HepG2 (cell line): Measurements from ENCODE around the gene MIER2. TPM values are rescaled to one million over a fixed set of nuclear protein-coding genes. Genes with fewer than 3 reads are reported as not detected.

Experiments
- ATAC-seq: fragments of 200-7000 bp; cut with Tn5 transposase; 3 replicates; pipeline ENCODE4 v1.9.1; 2020; ENCODE audit warnings: mild to moderate bottlenecking, moderate library complexity
- BruUV-seq: library from RNA; stranded (reverse); fragments of 400-500 nt; replicated peaks from 2 replicates; lab custom pipeline; 2021; lab: Mats Ljungman, UMichigan
- CTCF ChIA-PET: fragments of 300-600 bp; formaldehyde crosslinking; extraction: SDS; loops from one replicate; lab custom pipeline; 2021; ENCODE audit warnings: low total read pairs, inconsistent platforms, low intra/inter-chr PET ratio; lab: Yijun Ruan, JAX
- POLR2A ChIA-PET: fragments of 350-600 bp; sonication (Branson Sonifier 250); formaldehyde crosslinking; loops from one replicate; lab custom pipeline; 2020; ENCODE audit warnings: antibody characterized with exemption, inconsistent platforms; lab: Yijun Ruan, JAX
- DNase-seq: peaks from one replicate; pipeline ENCODE4 v3.0.0-alpha.2; 2015; ENCODE audit warnings: low spot score
- FAIRE-seq: peaks from 3 replicates; lab custom pipeline; 2011; peaks lifted over from hg19 to GRCh38; lab: Jason Lieb, UNC
- H2AFZ ChIP-seq: one replicate; pipeline ENCODE4 v1.6.1; 2011; ENCODE audit warnings: low read length, inconsistent platforms
- H3K27ac ChIP-seq: fragments of 300-600 bp; 3 replicates; pipeline ENCODE4 v1.8.0; 2011; ENCODE audit warnings: mixed run types, mild to moderate bottlenecking, mixed read lengths, low read length, inconsistent platforms; ENCODE audit not compliant: insufficient read depth; ENCODE audit errors: extremely low read length
- H3K27me3 ChIP-seq, 2 experiments: fragments of 200-600 bp in 1 of 2; 2 replicates in 1 of 2; 3 replicates in 1 of 2; pipeline versions ENCODE4 v1.6.0 to v1.8.0; 2011; ENCODE audit warnings: low read length in 2 of 2, mild to moderate bottlenecking in 2 of 2, moderate library complexity in 2 of 2, inconsistent platforms in 1 of 2; ENCODE audit not compliant: insufficient read depth in 2 of 2, control insufficient read depth in 1 of 2
- H3K36me3 ChIP-seq, 2 experiments: fragments of 200-600 bp in 1 of 2; replicated peaks in 1 of 2; 2 replicates in 1 of 2; 3 replicates in 1 of 2; pipeline versions ENCODE4 v1.5.1 to v1.8.0; 2011; ENCODE audit warnings: low read length in 2 of 2, inconsistent platforms in 1 of 2; ENCODE audit not compliant: insufficient read depth in 2 of 2, control insufficient read depth in 1 of 2
- H3K4me1 ChIP-seq: 2 replicates; pipeline ENCODE4 v1.5.1; 2012; ENCODE audit warnings: low read length, inconsistent platforms; ENCODE audit not compliant: insufficient read depth
- H3K4me2 ChIP-seq: 2 replicates; pipeline ENCODE4 v1.6.0; 2011; ENCODE audit warnings: low read depth, low read length, inconsistent platforms
- H3K4me3 ChIP-seq, 3 experiments: fragments of 200-600 bp in 1 of 3; sonication (generic), shearing (Covaris generic) in 1 of 3; replicated peaks in 1 of 3; 2 replicates each; pipeline ENCODE4 v1.5.1; 2011 to 2016; ENCODE audit warnings: low read length in 3 of 3, inconsistent platforms in 2 of 3, low read depth in 2 of 3, mild to moderate bottlenecking in 2 of 3, control low read depth in 1 of 3, mixed read lengths in 1 of 3; ENCODE audit not compliant: insufficient read depth in 1 of 3
- H3K79me2 ChIP-seq: one replicate; pipeline ENCODE4 v1.6.1; 2011; ENCODE audit warnings: low read length, inconsistent platforms; ENCODE audit not compliant: insufficient read depth
- H3K9ac ChIP-seq: 2 replicates; pipeline ENCODE4 v1.6.0; 2011; ENCODE audit warnings: mild to moderate bottlenecking, low read depth, low read length, inconsistent platforms; ENCODE audit not compliant: insufficient read depth
- H3K9me3 ChIP-seq: 2 replicates; pipeline ENCODE4 v1.5.1; 2012; ENCODE audit warnings: mild to moderate bottlenecking, low read length
- H4K20me1 ChIP-seq: 2 replicates; pipeline ENCODE4 v1.6.0; 2011; ENCODE audit warnings: inconsistent platforms, mild to moderate bottlenecking, low read length, moderate library complexity; ENCODE audit not compliant: insufficient read depth
- CREB3 ChIP-seq: sonication (generic); formaldehyde crosslinking; IDR thresholded peaks from 2 replicates; pipeline ENCODE4 v1.5.0; 2020; ENCODE audit warnings: missing genetic modification reagents
- DBP ChIP-seq: sonication (generic); formaldehyde crosslinking; IDR thresholded peaks from 2 replicates; pipeline ENCODE4 v1.4.0; 2020; ENCODE audit warnings: missing genetic modification reagents; ENCODE audit errors: not compliant biosample characterization
- GATA4 ChIP-seq: sonication (generic); IDR thresholded peaks from 2 replicates; pipeline ENCODE4 v1.6.1; 2016; ENCODE audit warnings: antibody characterized with exemption, low read depth, borderline replicate concordance
- JUNB ChIP-seq: sonication (generic); formaldehyde crosslinking; IDR thresholded peaks from 2 replicates; pipeline ENCODE4 v1.8.0; 2022; ENCODE audit warnings: missing genetic modification reagents, mild to moderate bottlenecking, borderline replicate concordance
- SRY ChIP-seq: sonication (generic); formaldehyde crosslinking; IDR thresholded peaks from 2 replicates; pipeline ENCODE4 v1.8.0; 2022; ENCODE audit warnings: mild to moderate bottlenecking, missing genetic modification reagents
- TSC22D2 ChIP-seq: sonication (generic); formaldehyde crosslinking; IDR thresholded peaks from 2 replicates; pipeline ENCODE4 v1.5.1; 2020; ENCODE audit warnings: missing genetic modification reagents, mild to moderate bottlenecking, borderline replicate concordance
- XRCC5 ChIP-seq: fragments of 200-400 bp; formaldehyde crosslinking; optimal IDR thresholded peaks from 2 replicates; pipeline ENCODE3; 2017; ENCODE audit warnings: mild to moderate bottlenecking, low read length
- ZNF180 ChIP-seq: sonication (generic); formaldehyde crosslinking; IDR thresholded peaks from 2 replicates; pipeline ENCODE4 v1.4.0; 2020; ENCODE audit warnings: low read depth, missing genetic modification reagents, borderline replicate concordance
- ZNF44 ChIP-seq: sonication (generic); formaldehyde crosslinking; IDR thresholded peaks from 2 replicates; pipeline ENCODE4 v1.5.1; 2020; ENCODE audit warnings: mild to moderate bottlenecking, missing genetic modification reagents
- ZNF607 ChIP-seq: sonication (generic); formaldehyde crosslinking; IDR thresholded peaks from 2 replicates; pipeline ENCODE4 v1.5.1; 2020; ENCODE audit warnings: missing genetic modification reagents, mild to moderate bottlenecking, borderline replicate concordance
- ZNF670 ChIP-seq: sonication (generic); formaldehyde crosslinking; IDR thresholded peaks from 2 replicates; pipeline ENCODE4 v1.8.0; 2022; ENCODE audit warnings: mild to moderate bottlenecking, missing genetic modification reagents, borderline replicate concordance
- WGBS: methylation state at CpG from one replicate; pipeline ENCODE4 v1.1.6; 2017; ENCODE audit warnings: low lambda C conversion rate; 5-methylcytosine and 5-hydroxymethylcytosine counted together
- in situ Hi-C: cut with HindIII; loops from 2 replicates; pipeline ENCODE4 v1.10.0; 2017; ENCODE audit warnings: low pct_unique_long_range_greater_than_20kb; ENCODE audit not compliant: extremely low pct_ligation_motif_present
- intact Hi-C: fragments of 100-400 bp; cut with micrococcal nuclease; formaldehyde crosslinking; loops from one replicate; pipeline ENCODE4 v1.10.0; 2022; ENCODE audit not compliant: unreplicated experiment
- polyA plus RNA-seq, 8 experiments: library from polyadenylated mRNA; depleted of rRNA in 3 of 8; stranded (reverse) in 7 of 8; unstranded in 1 of 8; fragments of >200 nt; fragmentation: Illumina TruSeq in 4 of 8; extraction: Trizol in 4 of 8; gene quantifications; 2 replicates each; pipeline versions ENCODE4 v1.2.1 to v1.2.3, GENCODE V29; 2011 to 2016; ENCODE audit warnings: low read depth in 4 of 8, missing spikeins in 1 of 8, mixed read lengths in 1 of 8; ENCODE audit not compliant: insufficient read depth in 1 of 8
- total RNA-seq, 5 experiments: library from RNA; depleted of rRNA; stranded (reverse); fragments of >200 nt; fragmentation: Illumina TruSeq; extraction: Trizol; gene quantifications; 2 replicates each; pipeline ENCODE4 v1.2.3, GENCODE V29; 2016; ENCODE audit warnings: low read depth in 1 of 5
- TF ChIP-seq, protein P1 (sequence below): sonication (generic); formaldehyde crosslinking; IDR thresholded peaks from 2 replicates; pipeline ENCODE4 v1.4.0; 2020; ENCODE audit warnings: mild to moderate bottlenecking, low read depth, missing genetic modification reagents
- TF ChIP-seq, protein P2 (sequence below): sonication (generic); formaldehyde crosslinking; IDR thresholded peaks from 2 replicates; pipeline ENCODE4 v1.8.1; 2023; ENCODE audit warnings: missing genetic modification reagents, inconsistent platforms, borderline replicate concordance
- TF ChIP-seq, protein P3 (sequence below), 2 experiments: sonication (generic) in 1 of 2; formaldehyde crosslinking in 1 of 2; IDR thresholded peaks; 2 replicates each; pipeline versions ENCODE4 v1.6.1 to v1.9.0; 2014 to 2022; ENCODE audit warnings: antibody characterized with exemption in 1 of 2, borderline replicate concordance in 1 of 2, inconsistent platforms in 1 of 2, low read depth in 1 of 2, missing genetic modification reagents in 1 of 2

The MIER2 gene
- total and polyA plus RNA-seq, 2 of the 13 experiments (the other 11 are each of a cell fraction or from before 2014, with no cell fraction given) = 9.6 to 25.7 TPM

GRCh38 chr19:275000-275399, 69.6 kb downstream of the MIER2 start:
- Histone ChIP-seq H3K4me1 (no peaks in the 10 kb centered on the region), H3K79me2 (no peaks in the 10 kb centered on the region), H3K4me3 (no peak overlapping the region), H4K20me1 (no peaks in the 10 kb centered on the region), H2AFZ (no peak overlapping the region), H3K27me3 (peaks cover 4 to 28% of the 10 kb centered on the region in 2 experiments; a peak in 4 of 5 replicates), H3K4me2 (no peak overlapping the region), H3K27ac (no peak overlapping the region), H3K9me3 (no peaks in the 10 kb centered on the region), H3K36me3 (no peaks in the 10 kb centered on the region), H3K9ac (no peak overlapping the region)
- CTCF ChIA-PET = no interaction called here
- POLR2A ChIA-PET = no interaction called here
- DNase-seq = no peak
- intact Hi-C loops = no loop called here
- in situ Hi-C loops = no loop called here
- TF ChIP-seq ZNF44 (CRISPR knock-in tag) = no peak
- TF ChIP-seq JUNB (CRISPR knock-in tag) = no peak
- no peak for TF ChIP-seq GATA4
- no peak for TF ChIP-seq TSC22D2 (CRISPR knock-in tag)
- TF ChIP-seq, protein P1, sequence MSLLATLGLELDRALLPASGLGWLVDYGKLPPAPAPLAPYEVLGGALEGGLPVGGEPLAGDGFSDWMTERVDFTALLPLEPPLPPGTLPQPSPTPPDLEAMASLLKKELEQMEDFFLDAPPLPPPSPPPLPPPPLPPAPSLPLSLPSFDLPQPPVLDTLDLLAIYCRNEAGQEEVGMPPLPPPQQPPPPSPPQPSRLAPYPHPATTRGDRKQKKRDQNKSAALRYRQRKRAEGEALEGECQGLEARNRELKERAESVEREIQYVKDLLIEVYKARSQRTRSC (CRISPR knock-in tag) = no peak
- TF ChIP-seq ZNF180 (CRISPR knock-in tag) = no peak
- TF ChIP-seq ZNF670 (CRISPR knock-in tag) = no peak
- no peak for TF ChIP-seq DBP (CRISPR knock-in tag)
- TF ChIP-seq, protein P2, sequence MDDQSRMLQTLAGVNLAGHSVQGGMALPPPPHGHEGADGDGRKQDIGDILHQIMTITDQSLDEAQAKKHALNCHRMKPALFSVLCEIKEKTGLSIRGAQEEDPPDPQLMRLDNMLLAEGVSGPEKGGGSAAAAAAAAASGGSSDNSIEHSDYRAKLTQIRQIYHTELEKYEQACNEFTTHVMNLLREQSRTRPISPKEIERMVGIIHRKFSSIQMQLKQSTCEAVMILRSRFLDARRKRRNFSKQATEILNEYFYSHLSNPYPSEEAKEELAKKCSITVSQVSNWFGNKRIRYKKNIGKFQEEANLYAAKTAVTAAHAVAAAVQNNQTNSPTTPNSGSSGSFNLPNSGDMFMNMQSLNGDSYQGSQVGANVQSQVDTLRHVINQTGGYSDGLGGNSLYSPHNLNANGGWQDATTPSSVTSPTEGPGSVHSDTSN (CRISPR knock-in tag) = no peak
- no peak for TF ChIP-seq SRY (CRISPR knock-in tag)
- TF ChIP-seq, protein P3, sequence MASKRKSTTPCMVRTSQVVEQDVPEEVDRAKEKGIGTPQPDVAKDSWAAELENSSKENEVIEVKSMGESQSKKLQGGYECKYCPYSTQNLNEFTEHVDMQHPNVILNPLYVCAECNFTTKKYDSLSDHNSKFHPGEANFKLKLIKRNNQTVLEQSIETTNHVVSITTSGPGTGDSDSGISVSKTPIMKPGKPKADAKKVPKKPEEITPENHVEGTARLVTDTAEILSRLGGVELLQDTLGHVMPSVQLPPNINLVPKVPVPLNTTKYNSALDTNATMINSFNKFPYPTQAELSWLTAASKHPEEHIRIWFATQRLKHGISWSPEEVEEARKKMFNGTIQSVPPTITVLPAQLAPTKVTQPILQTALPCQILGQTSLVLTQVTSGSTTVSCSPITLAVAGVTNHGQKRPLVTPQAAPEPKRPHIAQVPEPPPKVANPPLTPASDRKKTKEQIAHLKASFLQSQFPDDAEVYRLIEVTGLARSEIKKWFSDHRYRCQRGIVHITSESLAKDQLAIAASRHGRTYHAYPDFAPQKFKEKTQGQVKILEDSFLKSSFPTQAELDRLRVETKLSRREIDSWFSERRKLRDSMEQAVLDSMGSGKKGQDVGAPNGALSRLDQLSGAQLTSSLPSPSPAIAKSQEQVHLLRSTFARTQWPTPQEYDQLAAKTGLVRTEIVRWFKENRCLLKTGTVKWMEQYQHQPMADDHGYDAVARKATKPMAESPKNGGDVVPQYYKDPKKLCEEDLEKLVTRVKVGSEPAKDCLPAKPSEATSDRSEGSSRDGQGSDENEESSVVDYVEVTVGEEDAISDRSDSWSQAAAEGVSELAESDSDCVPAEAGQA (IDR thresholded peaks at IDR 0.05; ENCODE audit: low read depth) = no peak
- TF ChIP-seq, protein P3 (CRISPR knock-in tag; IDR thresholded peaks at IDR 0.05; ENCODE audit: borderline replicate concordance) = no peak
- TF ChIP-seq ZNF607 (CRISPR knock-in tag) = no peak
- TF ChIP-seq CREB3 (CRISPR knock-in tag) = no peak
- no peak for TF ChIP-seq XRCC5
- FAIRE-seq = no peak
- no TSS peak for BruUV-seq
- no peak for ATAC-seq
- 37% methylated on average over 9 of the region's 9 CpGs for WGBS
